SH-SY5Y (cell line): ENCODE results near the gene SSR4.

Experiments used
- GATA2 ChIP-seq: IDR thresholded peaks from 2 replicates; pipeline ENCODE4 v1.6.1; 2011; ENCODE audit warnings: mild to moderate bottlenecking, low read depth, low read length
- GATA3 ChIP-seq: IDR thresholded peaks from 2 replicates; pipeline ENCODE4 v1.6.1; 2011; ENCODE audit warnings: low read depth, mild to moderate bottlenecking, low read length, moderate library complexity

SSR4 gene

GRCh38 chrX:153821066-153821465, 26.6 kb downstream of the SSR4 start:
- TF ChIP-seq GATA2 (no peak), GATA3 (no peak)

- TF ChIP-seq GATA2, result no peak
- no peak for TF ChIP-seq GATA3
Measured at GRCh38 chrX:153824348-153824747, 29.9 kb downstream of the SSR4 start.

GRCh38 chrX:153825042-153825441, 30.6 kb downstream of the SSR4 start:
- TF ChIP-seq GATA3 (no peak), GATA2 (no peak)

- no peak for TF ChIP-seq GATA2
- no peak for TF ChIP-seq GATA3
Measured at GRCh38 chrX:153827016-153827415, 32.5 kb downstream of the SSR4 start.

- TF ChIP-seq GATA3 (no peak), GATA2 (no peak)
Measured at GRCh38 chrX:153827903-153828302, 33.4 kb downstream of the SSR4 start.

- no peak for TF ChIP-seq GATA2
Measured at GRCh38 chrX:153828308-153828707, 33.8 kb downstream of the SSR4 start.

GRCh38 chrX:153828723-153829548, 34.5 kb downstream of the SSR4 start:
- TF ChIP-seq GATA3 (no peak), GATA2 (no peak)

GRCh38 chrX:153829549-153829798, 35.0 kb downstream of the SSR4 start:
- TF ChIP-seq GATA3, result no peak
- no peak for TF ChIP-seq GATA2

- TF ChIP-seq GATA3, result no peak
- TF ChIP-seq GATA2, result no peak
Measured at GRCh38 chrX:153829799-153830639, 35.6 kb downstream of the SSR4 start, which contains the start of gene PDZD4. Gene PDZD4 (minus strand): TSS chrX:153830544. CDS start chrX:153830298, 246 bp downstream.

- TF ChIP-seq GATA2 (no peak), GATA3 (no peak)
Measured at GRCh38 chrX:153830640-153831428, 36.4 kb downstream of the SSR4 start.

GRCh38 chrX:153831429-153832150, 37.1 kb downstream of the SSR4 start:
- no peak for TF ChIP-seq GATA2
- TF ChIP-seq GATA3, result no peak

- TF ChIP-seq GATA3, result no peak
Measured at GRCh38 chrX:153832728-153833127, 38.3 kb downstream of the SSR4 start.

- TF ChIP-seq GATA2 (no peak), GATA3 (no peak)
Measured at GRCh38 chrX:153836921-153837320, 42.5 kb downstream of the SSR4 start.
